Skin epidermis (tissue), 12 donors: ENCODE measurements around the gene PDE8A.

Experiments
- H3K27ac ChIP-seq, 21 experiments: fragments of 200-600 bp; sonication (generic) in 11 of 21; one replicate each; pipeline ENCODE4 v1.5.0; 2020; ENCODE audit warnings: mild to moderate bottlenecking in 3 of 21, inconsistent platforms in 2 of 21, moderate library complexity in 2 of 21
- H3K4me3 ChIP-seq, 7 experiments: fragments of 200-600 bp; sonication (generic) in 2 of 7; one replicate each; pipeline ENCODE4 v1.5.0; 2020; ENCODE audit warnings: inconsistent platforms in 2 of 7, mild to moderate bottlenecking in 2 of 7, moderate library complexity in 1 of 7

PDE8A gene

GRCh38 chr15:84981711-84982300, at the start of gene PDE8A:
Gene PDE8A (plus strand): TSS chr15:84981856. CDS start chr15:84982163, 307 bp downstream.
- Histone ChIP-seq H3K4me3 (peak within 1 kb of the TSS; percentile 50 to 94 (median 73)), H3K27ac (peak within 1 kb of the TSS; percentile 74 to 94 (median 89))

- Histone ChIP-seq H3K4me3 (no peak overlapping the region), H3K27ac (no peak overlapping the region)
Measured at GRCh38 chr15:84934942-84935729, 46.5 kb upstream of the PDE8A start.

- H3K4me3 ChIP-seq = no peak overlapping the region
- no peak overlapping the region for H3K27ac ChIP-seq
Measured at GRCh38 chr15:84937144-84937543, 44.5 kb upstream of the PDE8A start.

GRCh38 chr15:84938726-84939125, 42.9 kb upstream of the PDE8A start:
- H3K4me3 ChIP-seq = no peak overlapping the region
- no peak overlapping the region for H3K27ac ChIP-seq

- Histone ChIP-seq H3K4me3 (no peak overlapping the region), H3K27ac (no peak overlapping the region)
Measured at GRCh38 chr15:84940399-84940798, 41.3 kb upstream of the PDE8A start.

- Histone ChIP-seq H3K4me3 (no peak overlapping the region), H3K27ac (no peak overlapping the region)
Measured at GRCh38 chr15:84942456-84942855, 39.2 kb upstream of the PDE8A start.

GRCh38 chr15:84944311-84944710, 37.3 kb upstream of the PDE8A start:
- H3K4me3 ChIP-seq = no peak overlapping the region

GRCh38 chr15:84944861-84945260, 36.8 kb upstream of the PDE8A start:
- H3K4me3 ChIP-seq = no peak overlapping the region
- H3K27ac ChIP-seq = no peak overlapping the region

More at GRCh38 chr15:84944311-84944710, 37.3 kb upstream of the PDE8A start:
- no peak overlapping the region for H3K27ac ChIP-seq

GRCh38 chr15:84946772-84947489, 34.7 kb upstream of the PDE8A start:
- H3K27ac ChIP-seq = no peak overlapping the region
- H3K4me3 ChIP-seq = no peak overlapping the region

GRCh38 chr15:84947947-84948830, 33.5 kb upstream of the PDE8A start:
- Histone ChIP-seq H3K27ac (peak overlapping the region in 9 of 21 experiments; percentile 6 to 69 (median 42)), H3K4me3 (no peak overlapping the region)

GRCh38 chr15:84949043-84949442, 32.6 kb upstream of the PDE8A start:
- H3K4me3 ChIP-seq = no peak overlapping the region
- peak overlapping the region in 8 of 21 experiments; percentile 6 to 69 (median 32) for H3K27ac ChIP-seq

- no peak overlapping the region for H3K4me3 ChIP-seq
- H3K27ac ChIP-seq = no peak overlapping the region
Measured at GRCh38 chr15:84949845-84950569, 31.6 kb upstream of the PDE8A start.

- H3K4me3 ChIP-seq = no peak overlapping the region
- no peak overlapping the region for H3K27ac ChIP-seq
Measured at GRCh38 chr15:84950570-84951111, 31.0 kb upstream of the PDE8A start.

GRCh38 chr15:84951736-84952135, 29.9 kb upstream of the PDE8A start:
- H3K4me3 ChIP-seq = no peak overlapping the region
- no peak overlapping the region for H3K27ac ChIP-seq

- Histone ChIP-seq H3K27ac (no peak overlapping the region), H3K4me3 (no peak overlapping the region)
Measured at GRCh38 chr15:84953136-84953535, 28.5 kb upstream of the PDE8A start.

GRCh38 chr15:84953726-84954125, 27.9 kb upstream of the PDE8A start:
- no peak overlapping the region for H3K27ac ChIP-seq
- H3K4me3 ChIP-seq = no peak overlapping the region

GRCh38 chr15:84955089-84955848, 26.4 kb upstream of the PDE8A start:
- Histone ChIP-seq H3K27ac (peak overlapping the region in 1 of 21 experiments; percentile 37), H3K4me3 (peak overlapping the region in 1 of 7 experiments; percentile 16)

- Histone ChIP-seq H3K27ac (no peak overlapping the region), H3K4me3 (no peak overlapping the region)
Measured at GRCh38 chr15:84956199-84956598, 25.5 kb upstream of the PDE8A start.
